Peyer's patch (tissue), 4 donors: ENCODE measurements around the gene AVPI1.

Experiments used
- POLR2A ChIP-seq, 2 donors: fragments of 450-650 bp; IDR thresholded peaks; one replicate each; pipeline ENCODE4 v1.5.1; 2017; ENCODE audit warnings: antibody characterized with exemption in 2 of 2, mild to moderate bottlenecking in 2 of 2, moderate library complexity in 2 of 2
- TF ChIP-seq, protein P1 (sequence below), 6 experiments: fragments of 450-650 bp in 4 of 6; fragments of 200-600 bp in 2 of 6; sonication (generic) in 1 of 6; IDR thresholded peaks; one replicate each; pipeline ENCODE4 v1.5.1; 2017 to 2019; ENCODE audit warnings: antibody characterized with exemption in 6 of 6, mild to moderate bottlenecking in 3 of 6, moderate library complexity in 1 of 6

DNA sequence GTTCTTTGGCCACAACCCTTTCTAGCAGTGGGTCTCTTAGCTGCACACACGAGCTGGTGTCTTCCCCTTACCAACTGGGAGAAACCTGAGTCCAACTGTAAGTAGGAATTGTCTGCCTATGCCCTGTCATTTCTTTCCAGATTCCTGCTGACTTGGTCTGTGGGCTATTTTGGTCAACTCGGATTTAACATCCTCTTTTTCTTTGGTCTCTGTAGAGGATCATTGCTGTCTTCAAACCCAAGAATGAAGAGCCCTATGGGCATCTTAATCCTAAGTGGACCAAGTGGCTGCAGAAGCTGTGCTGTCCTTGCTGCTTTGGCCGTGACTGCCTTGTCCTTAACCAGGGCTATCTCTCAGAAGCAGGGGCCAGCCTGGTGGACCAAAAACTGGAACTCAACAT, 36.3 kb downstream of the AVPI1 start:
- TF ChIP-seq, protein P1, sequence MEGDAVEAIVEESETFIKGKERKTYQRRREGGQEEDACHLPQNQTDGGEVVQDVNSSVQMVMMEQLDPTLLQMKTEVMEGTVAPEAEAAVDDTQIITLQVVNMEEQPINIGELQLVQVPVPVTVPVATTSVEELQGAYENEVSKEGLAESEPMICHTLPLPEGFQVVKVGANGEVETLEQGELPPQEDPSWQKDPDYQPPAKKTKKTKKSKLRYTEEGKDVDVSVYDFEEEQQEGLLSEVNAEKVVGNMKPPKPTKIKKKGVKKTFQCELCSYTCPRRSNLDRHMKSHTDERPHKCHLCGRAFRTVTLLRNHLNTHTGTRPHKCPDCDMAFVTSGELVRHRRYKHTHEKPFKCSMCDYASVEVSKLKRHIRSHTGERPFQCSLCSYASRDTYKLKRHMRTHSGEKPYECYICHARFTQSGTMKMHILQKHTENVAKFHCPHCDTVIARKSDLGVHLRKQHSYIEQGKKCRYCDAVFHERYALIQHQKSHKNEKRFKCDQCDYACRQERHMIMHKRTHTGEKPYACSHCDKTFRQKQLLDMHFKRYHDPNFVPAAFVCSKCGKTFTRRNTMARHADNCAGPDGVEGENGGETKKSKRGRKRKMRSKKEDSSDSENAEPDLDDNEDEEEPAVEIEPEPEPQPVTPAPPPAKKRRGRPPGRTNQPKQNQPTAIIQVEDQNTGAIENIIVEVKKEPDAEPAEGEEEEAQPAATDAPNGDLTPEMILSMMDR (IDR thresholded peaks at IDR 0.05), result no peak
- TF ChIP-seq POLR2A (IDR thresholded peaks at IDR 0.05), result no peak
